GM19023 (cell line): ENCODE results near the gene BSX.

Experiments
- ATAC-seq: cut with Tn5 transposase; IDR thresholded peaks from one replicate; pipeline ENCODE4 v1.9.1; 2021; ENCODE audit warnings: mild to moderate bottlenecking, moderate library complexity; ENCODE audit not compliant: unreplicated experiment

BSX gene

GRCh38 chr11:122981388-122982264 is at the start of gene BSX:
BSX (minus strand) TSS chr11:122981834; CDS start chr11:122981671, 163 bp downstream.
- no peak for ATAC-seq

GRCh38 chr11:123030517-123030916 is 48.9 kb upstream of the BSX start:
- no peak for ATAC-seq

- ATAC-seq: no peak
Measured at GRCh38 chr11:123020968-123021367, 39.3 kb upstream of the BSX start.

- no peak for ATAC-seq
Measured at GRCh38 chr11:123018702-123019101, 37.1 kb upstream of the BSX start.

- ATAC-seq: no peak
Measured at GRCh38 chr11:123011510-123011909, 29.9 kb upstream of the BSX start.

- ATAC-seq: no peak
Measured at GRCh38 chr11:123006860-123007542, 25.4 kb upstream of the BSX start.

GRCh38 chr11:123000721-123001120 is 19.1 kb upstream of the BSX start:
- no peak for ATAC-seq

- ATAC-seq: no peak
Measured at GRCh38 chr11:122998727-122999366, 17.2 kb upstream of the BSX start.

- ATAC-seq: no peak
Measured at GRCh38 chr11:122995526-122995925, 13.9 kb upstream of the BSX start.

- ATAC-seq: no peak
Measured at GRCh38 chr11:122984186-122985011, 2.8 kb upstream of the BSX start.

- ATAC-seq: no peak
Measured at GRCh38 chr11:122983438-122984185, 2.0 kb upstream of the BSX start.

- ATAC-seq: no peak
Measured at GRCh38 chr11:122979815-122980595, 1.6 kb downstream of the BSX start.

- ATAC-seq: no peak
Measured at GRCh38 chr11:122979103-122979814, 2.4 kb downstream of the BSX start.

GRCh38 chr11:122978299-122978620 is 3.4 kb downstream of the BSX start:
- ATAC-seq: no peak

GRCh38 chr11:122977470-122978298 is 4.0 kb downstream of the BSX start:
- ATAC-seq: no peak

GRCh38 chr11:122976734-122977469 is 4.7 kb downstream of the BSX start:
- ATAC-seq: no peak

GRCh38 chr11:122976061-122976733 is 5.4 kb downstream of the BSX start:
- ATAC-seq: no peak
